Stimulated activated CD8-positive, alpha-beta memory T cell treated with anti-CD3 and anti-CD28 coated beads, Interleukin-15, amount 100 ng/mL, for 24 hours (primary cell): ENCODE results near the gene DGKZ.

Source experiments
- DNase-seq: peaks from one replicate; pipeline ENCODE4 v3.0.0-alpha.2; 2020; ENCODE audit warnings: low read depth

The DGKZ gene

GRCh38 chr11:46381048-46381818 lies 34.0 kb downstream of the DGKZ start, which contains the start of gene MDK:
MDK (plus strand) TSS chr11:46381669; CDS start chr11:46382058, 389 bp downstream.
- DNase-seq = no peak

GRCh38 chr11:46381819-46382645 lies 34.8 kb downstream of the DGKZ start:
- no peak for DNase-seq

- DNase-seq = no peak
Observed at GRCh38 chr11:46382646-46383403, 35.6 kb downstream of the DGKZ start.

GRCh38 chr11:46383404-46383758 lies 36.1 kb downstream of the DGKZ start:
- no peak for DNase-seq

- DNase-seq = no peak
Observed at GRCh38 chr11:46383974-46384701, 36.9 kb downstream of the DGKZ start.

GRCh38 chr11:46385169-46386004 lies 38.1 kb downstream of the DGKZ start:
- no peak for DNase-seq

- DNase-seq = no peak
Observed at GRCh38 chr11:46386005-46386578, 38.8 kb downstream of the DGKZ start.

GRCh38 chr11:46386674-46387073 lies 39.4 kb downstream of the DGKZ start:
- DNase-seq = no peak

GRCh38 chr11:46387456-46387855 lies 40.2 kb downstream of the DGKZ start:
- DNase-seq = no peak

- no peak for DNase-seq
Observed at GRCh38 chr11:46387919-46388618, 40.8 kb downstream of the DGKZ start.

GRCh38 chr11:46388619-46389449 lies 41.6 kb downstream of the DGKZ start:
- DNase-seq = no peak

GRCh38 chr11:46389450-46390330 lies 42.4 kb downstream of the DGKZ start:
- DNase-seq = no peak

- DNase-seq = no peak
Observed at GRCh38 chr11:46390331-46391171, 43.3 kb downstream of the DGKZ start.

- no peak for DNase-seq
Observed at GRCh38 chr11:46391186-46391577, 43.9 kb downstream of the DGKZ start.

GRCh38 chr11:46391578-46392420 lies 44.5 kb downstream of the DGKZ start, which contains the start of gene CHRM4:
CHRM4 (minus strand) TSS chr11:46391776; CDS start chr11:46386557, 5,219 bp downstream.
- no peak for DNase-seq
